ENCODE results near the gene DUS3L.

The DUS3L gene, protein sequence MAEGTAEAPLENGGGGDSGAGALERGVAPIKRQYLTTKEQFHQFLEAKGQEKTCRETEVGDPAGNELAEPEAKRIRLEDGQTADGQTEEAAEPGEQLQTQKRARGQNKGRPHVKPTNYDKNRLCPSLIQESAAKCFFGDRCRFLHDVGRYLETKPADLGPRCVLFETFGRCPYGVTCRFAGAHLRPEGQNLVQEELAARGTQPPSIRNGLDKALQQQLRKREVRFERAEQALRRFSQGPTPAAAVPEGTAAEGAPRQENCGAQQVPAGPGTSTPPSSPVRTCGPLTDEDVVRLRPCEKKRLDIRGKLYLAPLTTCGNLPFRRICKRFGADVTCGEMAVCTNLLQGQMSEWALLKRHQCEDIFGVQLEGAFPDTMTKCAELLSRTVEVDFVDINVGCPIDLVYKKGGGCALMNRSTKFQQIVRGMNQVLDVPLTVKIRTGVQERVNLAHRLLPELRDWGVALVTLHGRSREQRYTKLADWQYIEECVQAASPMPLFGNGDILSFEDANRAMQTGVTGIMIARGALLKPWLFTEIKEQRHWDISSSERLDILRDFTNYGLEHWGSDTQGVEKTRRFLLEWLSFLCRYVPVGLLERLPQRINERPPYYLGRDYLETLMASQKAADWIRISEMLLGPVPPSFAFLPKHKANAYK

DNA sequence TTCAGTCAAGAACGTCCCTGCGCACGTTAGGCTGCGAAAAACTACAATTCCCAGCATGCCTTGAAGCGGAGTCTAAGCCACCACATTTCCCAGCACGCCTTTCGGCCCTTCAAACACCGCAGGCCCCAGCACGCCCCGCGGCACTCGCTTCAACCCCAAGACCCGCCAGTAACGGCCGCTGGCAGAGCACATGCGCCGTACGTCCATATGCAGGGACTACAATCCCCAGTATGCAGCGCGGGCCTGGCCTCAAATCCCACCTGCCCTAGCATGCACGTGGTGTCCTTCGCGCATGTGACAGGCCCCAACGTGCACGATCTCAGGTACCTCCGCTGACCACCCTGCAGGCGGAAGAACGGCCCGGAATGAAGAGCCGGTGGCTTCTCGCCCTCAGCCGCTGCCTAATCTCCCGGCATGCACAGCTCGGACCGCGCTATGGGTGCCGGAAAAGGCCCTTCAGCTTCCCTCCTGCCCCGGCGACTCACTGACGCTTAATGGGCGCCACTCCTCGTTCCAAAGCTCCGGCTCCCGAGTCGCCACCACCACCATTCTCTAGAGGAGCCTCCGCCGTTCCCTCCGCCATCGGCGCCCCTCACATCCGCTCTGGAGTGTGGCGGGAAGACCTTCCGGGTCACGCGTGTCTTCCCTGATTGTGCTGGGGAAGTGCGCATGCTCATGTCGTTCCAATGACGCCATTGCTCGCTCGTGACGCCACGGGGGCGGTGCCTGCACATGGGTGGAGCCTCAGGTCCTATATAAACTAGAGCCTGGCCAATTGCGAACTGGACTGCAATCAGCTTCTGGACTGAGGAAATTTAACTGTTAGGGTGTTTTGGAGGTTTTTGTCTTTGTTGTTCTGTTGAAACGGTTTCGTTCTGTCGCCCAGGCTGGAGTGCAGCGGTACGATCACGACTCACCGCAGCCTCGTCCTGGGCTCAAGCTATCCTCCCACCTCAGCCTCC is at the start of gene DUS3L:
Gene DUS3L, minus strand, starts transcription at position 605 of the 962 bp plus-strand sequence. Its CDS starts 22 bp downstream, at position 583.
- DNase-seq (ENCODE audit: low read depth, low spot score): peak; percentile 99

DNA sequence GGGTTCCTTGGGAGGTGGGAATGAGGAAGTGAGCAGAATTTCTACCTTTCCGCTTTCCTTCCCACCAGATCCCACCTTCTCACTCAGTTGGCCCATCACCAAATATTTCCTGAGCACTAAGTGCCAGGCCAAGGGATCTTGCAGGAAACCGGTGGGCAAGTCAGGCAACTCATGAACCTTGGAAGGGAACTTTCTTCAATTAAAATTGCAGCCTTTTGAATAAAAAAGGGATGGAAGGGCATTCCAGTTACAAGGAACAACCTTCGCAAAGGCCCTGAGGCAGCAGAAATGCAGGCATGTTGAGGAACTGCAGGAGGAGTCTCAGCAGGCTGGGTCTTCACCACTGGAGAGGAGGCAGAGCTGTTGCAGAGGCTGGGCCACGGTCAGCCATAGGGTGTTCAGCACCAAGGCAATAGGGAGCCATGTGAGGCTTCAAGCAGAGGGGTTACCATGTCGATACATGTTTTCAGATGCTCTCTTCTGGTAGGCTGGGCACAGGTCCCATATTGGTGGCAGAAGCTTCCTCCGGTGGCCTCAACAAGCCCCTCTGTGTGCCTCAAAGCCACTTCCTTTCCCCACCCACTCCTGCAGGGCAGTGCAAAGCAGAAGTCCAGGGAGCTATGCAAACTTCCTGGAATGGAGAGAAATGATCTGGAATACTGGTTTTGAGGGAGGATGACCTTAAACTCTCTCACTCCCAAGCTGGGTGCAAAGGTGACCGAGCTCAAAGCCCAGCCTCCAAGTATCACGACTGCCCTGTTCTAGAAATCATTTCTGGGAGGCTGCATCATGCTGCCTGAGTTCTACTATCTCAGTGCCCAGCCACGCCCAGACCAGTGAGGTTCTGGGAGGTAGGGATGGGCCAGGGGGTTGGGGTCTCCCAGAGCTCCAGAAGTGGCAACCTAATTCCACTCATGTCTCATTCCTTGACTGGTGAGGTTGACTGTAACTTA is 48.4 kb upstream of the DUS3L start, which contains the start of gene FUT6:
Gene FUT6, minus strand, starts transcription at position 638 of the 953 bp plus-strand sequence. CDS start 7,135 bp downstream, outside the sequence.
- no peak for DNase-seq (ENCODE audit: low read depth, low spot score)

DNA sequence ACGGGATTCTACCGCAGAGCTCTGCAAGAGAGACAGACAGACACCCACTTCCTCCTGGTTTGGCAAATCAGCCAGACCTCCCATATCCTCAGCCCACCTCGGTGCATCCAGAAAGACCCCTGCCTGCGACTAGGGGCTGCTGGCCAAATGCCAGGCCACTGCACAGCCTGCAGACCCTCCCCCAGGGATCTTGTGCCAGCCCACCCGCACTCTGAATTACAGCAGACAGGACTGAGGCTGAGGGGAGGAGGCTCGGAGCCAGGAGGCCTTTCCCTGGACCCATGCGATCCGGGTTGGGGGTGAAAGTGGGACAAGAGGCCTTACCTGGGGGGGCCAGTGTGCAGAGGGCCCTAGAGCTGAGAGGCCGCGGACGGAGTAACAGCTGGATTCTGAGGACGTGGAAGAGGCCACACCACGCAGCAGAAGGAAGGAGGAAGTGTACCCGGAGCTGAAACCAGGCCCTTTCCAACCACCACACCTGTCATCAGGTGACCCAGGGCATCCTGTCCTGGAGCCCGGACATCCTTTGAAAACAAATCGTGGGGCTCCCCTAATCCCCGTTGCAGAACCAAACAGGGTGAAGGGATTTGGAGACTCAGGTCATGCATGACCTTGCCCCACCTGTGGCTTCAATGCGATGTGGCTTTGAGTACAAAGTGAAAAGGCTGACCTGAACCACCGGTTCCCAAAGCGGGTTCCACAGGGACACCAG is 47.5 kb upstream of the DUS3L start:
- no peak for DNase-seq (ENCODE audit: low read depth, low spot score)

DNA sequence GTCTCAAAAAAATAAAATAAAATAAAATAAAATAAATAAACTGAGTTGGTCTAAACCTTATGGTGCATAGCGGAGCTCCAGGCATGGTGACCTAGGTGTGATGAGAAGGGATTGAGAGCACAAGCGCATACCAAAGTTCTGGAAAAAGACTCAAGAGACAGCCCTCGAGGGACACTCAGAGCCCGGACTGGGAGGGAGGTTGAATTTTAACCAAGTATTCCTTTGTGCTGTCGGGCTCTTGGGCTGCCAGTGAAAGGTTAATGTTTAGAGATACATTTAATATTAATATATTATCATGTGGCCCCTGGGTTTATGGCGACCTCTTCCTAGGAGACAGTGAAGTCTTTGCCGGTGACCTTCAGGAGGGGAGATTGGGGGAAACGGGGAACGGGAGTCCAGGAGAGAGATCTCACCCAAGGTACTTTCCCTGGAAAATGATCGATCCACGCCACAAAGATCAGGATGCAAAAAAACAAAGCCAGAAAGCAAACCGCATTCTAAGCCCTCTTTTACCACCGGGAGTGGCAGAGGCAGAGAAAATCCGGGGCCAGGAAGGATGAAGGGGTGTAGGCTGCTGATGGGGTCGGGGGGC is 46.9 kb upstream of the DUS3L start:
- no peak for DNase-seq (ENCODE audit: low read depth, low spot score)

DNA sequence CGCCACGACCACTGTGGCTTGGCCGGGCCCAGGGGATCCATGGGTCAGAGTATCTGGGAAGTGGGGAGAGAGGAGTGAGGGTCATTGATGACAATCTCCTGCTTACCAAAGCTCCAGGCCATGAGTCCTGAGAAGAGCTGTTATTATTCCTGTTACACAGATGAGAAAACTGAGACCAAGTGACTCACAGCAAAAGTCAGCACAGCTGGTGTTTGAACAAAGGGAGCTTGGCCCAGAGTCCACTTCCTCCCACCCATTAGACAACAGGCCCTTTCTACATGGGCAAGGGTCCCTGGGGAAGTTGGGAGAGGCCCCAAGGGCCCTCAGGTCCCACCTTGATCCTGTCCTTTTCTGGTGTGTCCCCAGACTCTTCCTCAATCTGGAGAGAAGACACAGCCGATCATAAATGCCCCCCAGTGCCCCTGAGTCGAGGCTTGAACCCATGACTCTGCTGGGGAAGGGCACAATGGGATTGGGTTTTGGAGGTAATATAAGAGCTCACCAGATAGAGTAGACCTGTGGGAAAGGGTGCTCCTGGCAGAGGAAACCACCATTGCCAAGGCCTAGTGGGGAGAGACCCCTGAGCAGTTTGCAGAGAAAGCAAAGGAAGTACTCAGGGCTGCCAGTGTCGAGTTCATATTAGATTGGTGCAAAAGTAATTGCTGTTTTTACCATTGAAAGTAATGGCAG is 41.7 kb upstream of the DUS3L start:
- DNase-seq (ENCODE audit: low read depth, low spot score): no peak

DNA sequence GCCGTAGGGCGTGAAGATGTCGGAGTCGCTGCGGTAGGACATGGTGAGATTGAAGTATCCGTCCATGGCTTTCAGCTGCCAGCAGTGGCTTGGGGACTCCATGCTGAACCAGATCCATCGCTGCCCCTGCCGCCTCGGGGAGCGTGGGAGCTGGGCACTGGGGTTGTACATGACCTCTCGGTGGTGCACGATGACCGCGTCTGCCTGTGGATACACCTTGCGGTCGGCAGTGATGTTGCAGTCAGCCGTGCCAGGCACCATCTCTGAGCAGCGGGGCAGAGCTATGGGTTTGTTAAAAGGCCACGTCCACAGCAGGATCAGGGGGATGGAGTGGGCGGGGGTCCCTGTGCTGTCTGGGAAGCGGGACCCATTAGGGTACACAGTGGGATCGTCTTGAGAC is 41.1 kb upstream of the DUS3L start:
- no peak for DNase-seq (ENCODE audit: low read depth, low spot score)

DNA sequence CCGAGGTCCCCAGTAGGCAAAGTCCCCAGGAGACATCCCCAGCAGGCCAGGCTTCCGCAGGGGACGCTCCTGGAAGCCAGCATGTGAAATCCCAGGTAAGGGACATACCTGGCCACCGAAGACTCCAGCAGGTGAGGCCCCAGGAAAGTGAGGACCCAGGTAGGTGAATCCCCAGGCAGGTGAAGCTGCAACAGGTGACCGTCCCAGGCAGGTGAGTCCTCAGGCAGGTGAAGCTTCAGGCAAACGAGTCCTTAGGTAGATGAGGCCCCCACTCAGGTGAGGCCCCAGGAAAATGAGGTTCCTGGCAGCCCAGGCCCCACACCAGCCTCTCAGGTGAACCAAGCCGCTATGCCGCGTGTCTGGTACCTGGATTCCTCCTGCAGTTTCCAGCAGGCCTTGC is 40.2 kb upstream of the DUS3L start:
- DNase-seq (ENCODE audit: low read depth, low spot score): no peak

DNA sequence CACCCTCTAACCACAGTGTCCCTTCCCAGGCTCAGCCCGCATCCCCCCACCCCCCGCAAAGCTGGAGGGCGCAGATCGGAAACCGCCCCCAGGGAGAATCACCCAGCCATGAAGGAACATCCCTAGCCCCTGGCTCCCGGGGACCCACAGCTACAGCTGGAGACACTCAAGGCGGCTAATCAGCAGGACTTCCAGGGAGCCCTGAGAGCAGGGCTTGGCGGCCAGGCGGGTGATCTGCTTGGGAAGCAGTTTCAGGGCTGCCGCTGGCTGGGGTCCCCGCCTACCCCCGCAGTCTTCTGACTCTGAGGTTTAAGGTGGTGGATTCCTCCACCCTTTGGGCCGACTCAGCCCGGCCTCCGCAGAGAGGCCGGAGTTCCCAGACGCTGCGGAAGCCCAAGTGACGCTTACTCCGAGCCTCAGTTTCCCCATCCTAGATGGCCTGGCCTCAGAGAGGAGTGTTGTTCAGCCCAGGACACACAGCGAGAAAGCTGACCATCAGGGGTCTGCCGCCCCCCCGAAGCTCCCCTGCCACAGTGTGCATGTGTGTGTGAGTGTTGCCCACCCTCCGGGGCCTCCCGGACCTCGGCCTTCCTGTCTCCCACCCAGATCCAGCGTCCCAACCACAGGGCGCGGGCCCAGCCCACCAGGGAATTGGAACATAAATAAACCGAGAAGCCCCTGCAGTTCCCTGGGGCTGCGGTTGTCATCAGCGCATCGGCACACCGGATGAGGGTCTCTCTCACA is 38.8 kb upstream of the DUS3L start:
- DNase-seq (ENCODE audit: low read depth, low spot score): no peak

DNA sequence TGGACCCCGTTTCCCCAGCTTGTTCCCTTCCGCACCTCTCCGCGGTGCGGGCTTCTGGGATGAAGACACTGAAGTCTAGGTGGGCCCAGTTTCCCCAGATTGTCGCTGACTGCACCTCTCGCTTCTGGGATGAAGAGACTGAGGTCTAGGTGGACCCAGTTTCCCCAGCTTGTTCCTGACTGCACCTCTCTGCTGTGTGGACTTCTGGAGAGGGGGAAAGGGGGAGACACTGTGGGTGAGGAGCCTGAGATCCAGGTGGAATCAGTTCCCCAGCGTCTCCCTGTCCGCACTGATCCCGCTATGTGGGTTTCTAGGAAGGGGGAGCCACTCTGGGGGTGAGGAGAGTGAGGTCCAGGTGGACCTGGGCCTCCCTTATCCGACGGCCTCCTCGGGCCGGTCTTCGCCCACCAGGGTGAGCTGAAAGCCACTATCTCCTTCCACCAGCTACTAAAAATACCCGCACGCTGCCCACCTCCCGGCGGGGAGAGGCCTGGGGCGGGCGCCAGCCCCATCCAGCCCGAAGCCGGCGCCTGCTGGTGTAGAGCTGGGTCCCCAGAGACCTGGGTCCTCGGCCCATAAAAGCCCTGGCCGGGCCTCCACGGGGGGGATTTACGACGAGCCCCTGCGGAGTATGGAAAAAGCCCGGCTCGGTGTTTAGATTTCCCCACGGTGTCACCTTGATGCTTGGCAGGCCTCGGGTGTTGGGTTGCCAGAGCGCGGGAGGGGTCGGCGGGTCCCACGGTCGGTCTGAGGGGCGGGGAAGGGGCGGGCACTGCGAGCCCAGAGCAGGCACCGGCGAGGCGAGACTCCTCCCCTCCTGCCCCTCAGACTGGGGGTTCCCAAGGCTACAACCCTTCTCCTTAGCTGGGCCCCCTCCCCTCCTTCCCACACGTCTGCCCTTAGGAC is 38.0 kb upstream of the DUS3L start:
- DNase-seq (ENCODE audit: low read depth, low spot score): peak; percentile 52

DNA sequence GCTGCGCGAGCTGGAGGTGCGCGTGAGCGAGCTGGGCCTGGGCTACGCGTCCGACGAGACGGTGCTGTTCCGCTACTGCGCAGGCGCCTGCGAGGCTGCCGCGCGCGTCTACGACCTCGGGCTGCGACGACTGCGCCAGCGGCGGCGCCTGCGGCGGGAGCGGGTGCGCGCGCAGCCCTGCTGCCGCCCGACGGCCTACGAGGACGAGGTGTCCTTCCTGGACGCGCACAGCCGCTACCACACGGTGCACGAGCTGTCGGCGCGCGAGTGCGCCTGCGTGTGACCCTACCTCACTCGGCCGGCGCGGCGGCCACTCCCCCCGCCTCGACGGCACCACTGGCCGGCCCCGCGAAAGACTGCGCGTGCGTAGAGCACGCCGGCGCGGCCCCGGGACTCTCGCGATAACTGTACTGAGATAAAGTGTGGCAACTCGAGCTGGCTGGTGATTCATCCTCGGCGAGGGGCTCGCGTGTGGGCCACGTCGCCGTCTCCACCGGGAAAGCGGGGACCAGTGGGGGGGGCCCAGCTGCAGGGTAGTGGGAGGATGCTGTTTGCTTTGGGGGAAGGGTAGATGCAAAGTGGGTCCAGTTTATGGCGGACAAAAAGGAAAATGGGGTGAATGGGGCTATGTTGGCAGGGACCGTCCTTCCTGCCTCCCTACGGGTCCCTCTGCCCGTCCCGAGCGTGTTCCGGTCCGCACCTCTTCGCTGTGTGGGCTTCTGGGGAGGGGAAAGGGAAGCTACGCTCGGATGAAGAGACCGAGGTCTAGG is 37.1 kb upstream of the DUS3L start:
- peak; percentile 98 for DNase-seq (ENCODE audit: low read depth, low spot score)

DNA sequence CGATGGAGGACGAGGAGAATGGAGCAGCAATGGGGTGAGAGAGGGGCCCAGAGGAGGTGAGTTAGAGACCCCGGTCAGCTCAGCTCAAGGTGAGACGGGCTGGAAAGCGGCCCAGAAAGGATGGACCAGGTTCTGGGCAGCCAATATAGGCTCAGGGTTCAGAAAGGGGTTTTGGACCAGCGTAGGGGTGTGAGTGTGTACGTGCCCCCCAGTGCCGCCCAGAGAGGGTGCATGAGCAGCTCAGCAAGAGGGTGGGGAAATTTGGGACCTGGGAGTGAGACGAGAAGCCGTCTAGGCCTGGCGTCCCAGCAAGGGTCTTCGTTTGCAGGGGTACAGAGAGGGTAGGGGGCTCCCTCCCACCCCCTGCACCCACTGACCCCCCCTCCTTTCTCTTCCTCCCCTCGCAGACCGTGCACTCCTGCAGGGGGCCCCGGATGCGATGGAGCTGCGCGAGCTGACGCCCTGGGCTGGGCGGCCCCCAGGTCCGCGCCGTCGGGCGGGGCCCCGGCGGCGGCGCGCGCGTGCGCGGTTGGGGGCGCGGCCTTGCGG is 36.5 kb upstream of the DUS3L start:
- DNase-seq (ENCODE audit: low read depth, low spot score): no peak

DNA sequence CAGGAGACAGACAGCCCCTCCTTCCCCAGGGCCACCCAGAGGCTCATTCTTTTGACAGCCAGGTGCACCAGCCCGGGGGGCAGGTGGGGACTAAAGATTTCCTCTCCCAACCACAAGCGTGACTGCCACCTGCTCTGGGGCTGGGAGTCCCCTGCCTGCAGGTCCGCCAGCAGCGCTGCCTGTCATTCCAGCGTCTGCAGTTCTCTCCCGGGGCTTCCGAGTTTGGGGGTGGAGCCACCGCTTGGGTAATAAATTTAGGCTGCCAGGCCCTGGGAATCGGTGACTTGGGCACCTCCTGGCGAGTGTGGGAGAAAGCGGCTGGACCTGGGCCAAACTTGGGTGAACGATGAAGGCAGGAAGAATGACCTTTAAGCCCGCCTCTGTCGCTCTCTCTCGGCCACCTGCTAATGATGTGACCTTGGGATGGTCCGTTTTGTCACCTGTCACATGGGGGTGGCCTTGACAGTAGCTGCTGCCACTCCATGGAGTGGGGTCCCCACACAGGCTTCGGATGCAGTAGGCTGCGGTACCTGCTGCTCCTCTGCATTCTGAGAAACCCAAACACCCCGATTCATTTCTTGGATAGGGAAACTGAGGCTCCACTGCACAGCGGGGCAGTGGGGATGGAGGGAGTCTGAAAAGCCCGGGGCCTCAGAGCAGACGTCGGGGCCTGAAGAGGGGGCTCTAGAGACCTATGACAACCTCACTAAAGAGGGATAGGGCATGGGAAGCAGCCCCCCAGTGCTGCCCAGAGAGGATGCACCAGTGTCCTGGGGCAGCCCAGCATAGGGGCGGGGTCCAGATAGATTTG is 35.8 kb upstream of the DUS3L start:
- peak; percentile 51 for DNase-seq (ENCODE audit: low read depth, low spot score)

DNA sequence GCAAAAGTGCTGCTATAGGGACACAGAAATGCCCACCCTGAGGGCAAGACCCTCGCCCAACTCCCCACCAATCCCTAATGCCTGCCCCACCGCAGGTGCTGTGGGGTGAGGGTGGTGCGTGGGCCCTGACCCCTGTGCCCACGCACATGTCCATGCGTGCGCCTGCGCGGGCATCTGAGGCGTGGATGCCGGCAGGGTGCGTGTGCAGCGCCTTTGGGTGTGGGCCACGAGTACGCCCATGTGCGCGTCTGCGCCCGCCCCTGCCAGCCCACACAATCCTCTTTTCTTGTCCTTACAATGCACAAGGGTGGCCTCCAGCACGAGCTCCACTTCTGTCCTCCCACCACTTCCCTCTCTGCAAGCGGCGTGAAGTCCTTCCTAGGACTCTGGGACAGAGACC is 34.2 kb upstream of the DUS3L start:
- no peak for DNase-seq (ENCODE audit: low read depth, low spot score)

DNA sequence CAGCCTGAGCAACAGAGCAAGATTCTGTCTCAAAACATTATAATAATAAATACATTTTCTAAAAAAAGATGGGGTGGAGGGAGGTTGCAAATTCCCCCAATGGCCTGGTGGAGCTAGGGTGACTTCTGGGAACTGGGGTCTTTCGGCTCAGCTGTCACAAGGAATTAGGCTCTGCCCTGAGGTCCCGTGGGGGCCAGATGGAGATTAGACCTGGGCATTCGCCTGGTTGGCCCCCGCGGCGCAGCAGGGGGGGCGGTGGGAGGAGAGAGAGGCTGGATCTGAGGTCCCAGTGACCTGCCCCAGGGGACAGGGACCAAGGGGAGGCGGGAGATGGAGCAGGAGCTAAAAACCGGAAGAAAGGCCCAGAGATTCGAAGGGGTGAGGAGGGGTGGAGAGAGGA is 33.8 kb upstream of the DUS3L start:
- no peak for DNase-seq (ENCODE audit: low read depth, low spot score)

DNA sequence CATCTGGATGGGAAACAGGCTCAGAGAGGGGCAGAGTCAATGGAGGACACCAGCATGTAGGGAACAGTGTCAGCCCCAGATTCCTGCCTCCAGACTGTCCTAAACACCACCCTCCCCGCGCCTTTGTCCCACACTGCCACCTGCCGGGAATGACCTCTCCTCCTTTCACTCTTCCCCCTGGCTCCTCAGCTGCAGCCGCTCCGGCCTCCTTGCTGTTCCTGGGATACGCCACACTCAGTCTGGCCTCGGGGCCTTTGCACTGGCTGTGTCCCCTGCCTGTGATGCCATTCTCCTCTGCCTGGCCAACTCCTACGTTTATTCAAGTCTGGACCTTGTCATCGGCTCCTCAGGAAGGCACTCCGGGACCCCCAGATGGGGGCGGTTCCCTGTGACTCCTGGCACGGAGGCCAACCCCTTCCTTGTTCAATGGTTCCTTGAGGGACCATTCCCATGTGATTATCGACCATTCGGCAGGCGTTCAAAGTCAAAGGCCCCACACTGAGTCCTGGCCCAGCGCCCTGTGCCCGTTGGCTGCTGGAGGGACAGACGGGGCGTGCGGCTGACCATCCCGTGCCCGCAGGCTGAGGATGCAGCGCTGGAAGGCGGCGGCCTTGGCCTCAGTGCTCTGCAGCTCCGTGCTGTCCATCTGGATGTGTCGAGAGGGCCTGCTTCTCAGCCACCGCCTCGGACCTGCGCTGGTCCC is 32.8 kb upstream of the DUS3L start:
- no peak for DNase-seq (ENCODE audit: low read depth, low spot score)

Data from astrocyte of the hippocampus (primary cell).